OCI-LY7 (cell line): ENCODE measurements around the gene WLS. TPM values are rescaled to one million over a fixed set of nuclear protein-coding genes. Genes with fewer than 3 reads are reported as not detected.

ENCODE experiments used
- BruUV-seq: library from RNA; stranded (reverse); fragments of 400-500 nt; replicated peaks from 2 replicates; lab custom pipeline; 2021; lab: Mats Ljungman, UMichigan
- CTCF ChIA-PET: fragments of 300-600 bp; sonication (Branson Sonifier 250); formaldehyde crosslinking; loops from one replicate; lab custom pipeline; 2022; ENCODE audit warnings: antibody characterized with exemption; ENCODE audit not compliant: unreplicated experiment; lab: Charles Lee
- POLR2A ChIA-PET: fragments of 300-600 bp; sonication (Branson Sonifier 250); formaldehyde crosslinking; loops from one replicate; lab custom pipeline; 2022; ENCODE audit warnings: antibody characterized with exemption; lab: Charles Lee
- DNase-seq: peaks from one replicate; pipeline ENCODE4 v3.0.0-alpha.2; 2015; ENCODE audit warnings: low spot score
- H2AFZ ChIP-seq: fragments of 200-600 bp; sonication (generic), shearing (Covaris generic); 2 replicates; pipeline ENCODE4 v1.6.1; 2014; ENCODE audit warnings: mild to moderate bottlenecking, antibody characterized with exemption, low read length, moderate library complexity
- H3K27ac ChIP-seq: fragments of 200-600 bp; sonication (generic); 2 replicates; pipeline ENCODE4 v1.5.1; 2014; ENCODE audit warnings: mixed run types, low read depth, mild to moderate bottlenecking, moderate library complexity, low read length, inconsistent platforms; ENCODE audit not compliant: poor library complexity, severe bottlenecking
- H3K36me3 ChIP-seq: fragments of 200-600 bp; sonication (generic); 2 replicates; pipeline ENCODE4 v1.6.1; 2014; ENCODE audit warnings: mild to moderate bottlenecking, antibody characterized with exemption, low read length, moderate library complexity, mixed read lengths; ENCODE audit not compliant: insufficient read depth
- H3K4me1 ChIP-seq: fragments of 200-600 bp; sonication (generic); 2 replicates; pipeline ENCODE4 v1.5.1; 2014; ENCODE audit warnings: mild to moderate bottlenecking, low read length; ENCODE audit not compliant: insufficient read depth, poor library complexity, severe bottlenecking
- H3K4me2 ChIP-seq: fragments of 200-600 bp; sonication (generic); 2 replicates; pipeline ENCODE4 v1.6.1; 2014; ENCODE audit warnings: mild to moderate bottlenecking, low read length
- H3K4me3 ChIP-seq: fragments of 200-600 bp; sonication (generic); 2 replicates; pipeline ENCODE4 v1.5.1; 2014; ENCODE audit warnings: mild to moderate bottlenecking, low read depth, low read length; ENCODE audit not compliant: poor library complexity, severe bottlenecking
- H3K79me2 ChIP-seq: fragments of 200-600 bp; sonication (generic); 2 replicates; pipeline ENCODE4 v1.6.1; 2016; ENCODE audit warnings: low read depth, mild to moderate bottlenecking, low read length, moderate library complexity, mixed read lengths; ENCODE audit not compliant: insufficient read depth
- H3K9me2 ChIP-seq: fragments of 200-600 bp; sonication (generic); 2 replicates; pipeline ENCODE4 v1.6.1; 2016; ENCODE audit warnings: mild to moderate bottlenecking, low read length, mixed read lengths; ENCODE audit not compliant: insufficient read depth
- H3K9me3 ChIP-seq: fragments of 200-600 bp; sonication (generic); 2 replicates; pipeline ENCODE4 v1.6.1; 2014; ENCODE audit warnings: mild to moderate bottlenecking, mixed run types, low read length, mixed read lengths
- H4K20me1 ChIP-seq: fragments of 200-600 bp; sonication (generic); 2 replicates; pipeline ENCODE4 v1.6.1; 2014; ENCODE audit warnings: mild to moderate bottlenecking, antibody characterized with exemption, low read length, moderate library complexity, mixed read lengths; ENCODE audit not compliant: insufficient read depth
- CTCF ChIP-seq: fragments of 200-600 bp; sonication (generic); conservative IDR thresholded peaks from 2 replicates; pipeline ENCODE4 v1.5.1; 2014; ENCODE audit warnings: mild to moderate bottlenecking, antibody characterized with exemption, low read length, moderate library complexity, mixed read lengths
- EZH2phosphoT487 ChIP-seq: fragments of 200-600 bp; sonication (generic); IDR thresholded peaks from 2 replicates; pipeline ENCODE4 v1.6.1; 2018; ENCODE audit warnings: low read depth, borderline replicate concordance, mild to moderate bottlenecking, mixed run types, antibody characterized with exemption, low read length, moderate library complexity, mixed read lengths
- intact Hi-C: fragments of 100-400 bp; cut with micrococcal nuclease; formaldehyde crosslinking; loops from one replicate; pipeline ENCODE4 v1.10.0; 2022; ENCODE audit not compliant: unreplicated experiment
- total RNA-seq, 2 experiments: library from RNA; depleted of rRNA in 1 of 2; stranded (reverse); fragments of >200 nt in 1 of 2; shearing (Covaris generic) in 1 of 2; gene quantifications; 2 replicates each; pipeline ENCODE4 v1.2.3, GENCODE V29; 2014 to 2022

The WLS gene
- total RNA-seq, 2 experiments from 2014 or later = not detected

DNA sequence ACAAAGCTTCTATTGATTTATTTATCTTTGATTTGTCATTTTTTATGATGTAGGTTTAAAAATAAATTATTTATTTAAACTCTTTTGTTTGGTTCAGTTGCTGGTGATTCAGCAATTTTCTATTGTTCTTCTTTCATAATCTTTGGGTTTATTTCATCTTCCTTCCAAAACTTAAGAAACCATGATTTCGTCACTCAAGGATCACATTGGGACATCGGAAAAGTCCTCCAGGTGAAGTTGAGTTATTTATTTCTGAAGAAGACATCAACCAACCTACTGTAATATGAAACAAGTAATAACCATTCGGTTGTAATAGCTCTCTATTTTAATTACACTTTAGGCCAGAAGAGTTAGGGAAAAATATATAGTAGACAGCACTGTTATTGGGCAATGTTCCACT lies 23.0 kb upstream of the WLS start:
- POLR2A ChIA-PET = interaction anchor here (0.6 to 1.7 kb wide), 3 partner anchors 12 to 1912 kb away, joined by 3 to 7 read pairs (median 5); no protein-coding TSS in a partner anchor
- no peaks in the 10 kb centered on the region for H4K20me1 ChIP-seq
- no peaks in the 10 kb centered on the region for H3K9me3 ChIP-seq
- H3K79me2 ChIP-seq = no peaks in the 10 kb centered on the region
- no peaks in the 10 kb centered on the region for H3K36me3 ChIP-seq
- no peak overlapping the region for H3K4me3 ChIP-seq
- CTCF ChIA-PET = no interaction called here
- no peak overlapping the region for H3K4me2 ChIP-seq
- no peak overlapping the region for H3K27ac ChIP-seq
- H3K9me2 ChIP-seq = no peaks in the 10 kb centered on the region
- TF ChIP-seq CTCF (no peak), EZH2phosphoT487 (no peak)
- no TSS peak for BruUV-seq
- H2AFZ ChIP-seq = no peak overlapping the region
- H3K4me1 ChIP-seq = no peaks in the 10 kb centered on the region
- intact Hi-C loops = no loop called here
- DNase-seq = no peak

GRCh38 chr1:68254667-68255226 lies 22.4 kb upstream of the WLS start:
- Histone ChIP-seq H3K4me1 (no peaks in the 10 kb centered on the region), H4K20me1 (no peaks in the 10 kb centered on the region), H3K27ac (no peak overlapping the region), H3K4me2 (no peak overlapping the region), H3K79me2 (no peaks in the 10 kb centered on the region), H3K9me3 (no peaks in the 10 kb centered on the region), H2AFZ (no peak overlapping the region), H3K36me3 (no peaks in the 10 kb centered on the region), H3K9me2 (no peaks in the 10 kb centered on the region), H3K4me3 (no peak overlapping the region)
- ChIA-PET CTCF (no interaction called here), POLR2A (interaction anchor here (0.6 to 1.7 kb wide), 3 partner anchors 12 to 1913 kb away, joined by 3 to 7 read pairs (median 5); no protein-coding TSS in a partner anchor)
- BruUV-seq = no TSS peak
- TF ChIP-seq EZH2phosphoT487 (no peak), CTCF (no peak)
- no peak for DNase-seq
- intact Hi-C loops = no loop called here

GRCh38 chr1:68237040-68237439 lies 4.7 kb upstream of the WLS start:
- intact Hi-C loops = no loop called here
- Histone ChIP-seq H3K9me3 (no peaks in the 10 kb centered on the region), H3K4me3 (no peak overlapping the region), H3K27ac (no peak overlapping the region), H4K20me1 (no peaks in the 10 kb centered on the region), H2AFZ (no peak overlapping the region), H3K79me2 (no peaks in the 10 kb centered on the region), H3K36me3 (no peaks in the 10 kb centered on the region), H3K9me2 (no peaks in the 10 kb centered on the region), H3K4me2 (no peak overlapping the region), H3K4me1 (no peaks in the 10 kb centered on the region)
- no TSS peak for BruUV-seq
- CTCF ChIA-PET = no interaction called here
- TF ChIP-seq CTCF = no peak
- no peak for TF ChIP-seq EZH2phosphoT487
- no peak for DNase-seq
- POLR2A ChIA-PET = no interaction called here
